H7 (cell line): ENCODE measurements around the gene RBM33. TPM values are rescaled to one million over a fixed set of nuclear protein-coding genes. Genes with fewer than 3 reads are reported as not detected.

Experiments used
- DNase-seq: peaks from one replicate; pipeline ENCODE4 v3.0.0; 2012
- H3K27me3 ChIP-seq: 2 replicates; pipeline ENCODE4 v1.6.0; 2011; ENCODE audit warnings: mild to moderate bottlenecking, low read length; ENCODE audit not compliant: control insufficient read depth, insufficient read depth
- H3K36me3 ChIP-seq: replicated peaks from 2 replicates; pipeline ENCODE4 v1.5.1; 2011; ENCODE audit warnings: low read length; ENCODE audit not compliant: control insufficient read depth, insufficient read depth
- H3K4me3 ChIP-seq: 2 replicates; pipeline ENCODE4 v1.5.1; 2011; ENCODE audit warnings: low read depth, mild to moderate bottlenecking, control low read depth, low read length, moderate library complexity; ENCODE audit not compliant: insufficient read depth
- total RNA-seq: library from RNA; depleted of rRNA; stranded (reverse); fragments of >200 nt; shearing (Covaris generic); gene quantifications from 2 replicates; pipeline ENCODE4 v1.2.3, GENCODE V29; 2014

The RBM33 gene
- total RNA-seq, 1 experiment from 2014 or later: 15.4 TPM

DNA sequence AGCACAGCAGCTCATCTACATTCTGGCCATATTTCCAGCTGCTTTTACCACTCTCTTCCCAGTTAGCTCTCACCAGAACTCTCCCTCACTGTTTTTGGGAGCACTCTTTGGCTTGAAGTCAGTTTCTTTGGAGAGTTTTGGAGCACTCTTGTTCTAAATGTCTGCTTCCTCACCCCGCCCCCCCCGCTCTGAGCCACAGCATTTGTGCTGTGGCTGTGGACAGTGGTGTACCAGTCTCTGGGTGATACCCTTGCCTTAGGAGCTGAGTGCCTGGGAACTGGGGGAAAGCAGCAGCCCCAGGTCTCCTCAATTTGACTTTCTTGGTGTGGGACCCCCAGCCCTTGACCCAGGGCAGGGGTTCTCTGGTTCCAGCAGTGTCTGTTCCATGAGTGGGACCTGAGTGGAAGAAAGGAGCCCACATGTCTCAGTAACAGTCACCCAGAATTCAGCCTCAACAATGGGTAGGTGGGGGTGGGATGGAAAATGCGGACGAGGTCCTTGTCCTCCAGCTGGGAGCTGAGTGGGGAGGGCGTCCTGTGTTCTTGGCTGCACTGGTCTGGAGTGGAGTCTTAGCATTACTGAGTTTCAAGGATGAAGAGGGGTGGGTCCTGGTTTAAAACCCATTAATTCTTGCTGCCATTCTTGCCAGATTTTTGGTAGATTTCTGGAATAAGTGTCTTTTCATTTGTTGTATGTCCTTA, 18.0 kb downstream of the RBM33 start:
- H3K36me3 ChIP-seq: no peaks in the 10 kb centered on the region
- DNase-seq: peak; percentile 23

DNA sequence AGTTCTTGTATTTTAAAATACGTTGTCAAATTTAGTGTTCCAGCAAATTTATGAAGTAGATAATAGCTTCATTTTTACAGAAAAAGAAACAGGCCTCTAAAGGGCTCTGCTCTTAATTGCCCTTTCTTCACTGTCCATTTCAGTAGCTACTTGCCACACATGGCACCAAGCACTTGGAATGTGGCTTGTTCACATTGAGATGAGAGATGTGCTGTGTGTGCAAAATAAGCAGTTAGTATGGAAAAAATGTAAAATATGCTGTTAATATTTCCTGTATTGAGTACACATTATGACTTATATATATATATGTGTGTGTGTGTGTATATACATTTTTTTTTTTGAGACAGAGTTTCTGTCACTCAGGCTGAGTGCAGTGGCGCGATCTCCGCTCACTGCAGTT, 19.5 kb downstream of the RBM33 start:
- DNase-seq: no peak
- Histone ChIP-seq H3K27me3 (no peaks in the 10 kb centered on the region), H3K36me3 (no peaks in the 10 kb centered on the region), H3K4me3 (no peak overlapping the region)

More for the DNA sequence above, 18.0 kb downstream of the RBM33 start:
- H3K27me3 ChIP-seq: no peaks in the 10 kb centered on the region
- H3K4me3 ChIP-seq: no peak overlapping the region

DNA sequence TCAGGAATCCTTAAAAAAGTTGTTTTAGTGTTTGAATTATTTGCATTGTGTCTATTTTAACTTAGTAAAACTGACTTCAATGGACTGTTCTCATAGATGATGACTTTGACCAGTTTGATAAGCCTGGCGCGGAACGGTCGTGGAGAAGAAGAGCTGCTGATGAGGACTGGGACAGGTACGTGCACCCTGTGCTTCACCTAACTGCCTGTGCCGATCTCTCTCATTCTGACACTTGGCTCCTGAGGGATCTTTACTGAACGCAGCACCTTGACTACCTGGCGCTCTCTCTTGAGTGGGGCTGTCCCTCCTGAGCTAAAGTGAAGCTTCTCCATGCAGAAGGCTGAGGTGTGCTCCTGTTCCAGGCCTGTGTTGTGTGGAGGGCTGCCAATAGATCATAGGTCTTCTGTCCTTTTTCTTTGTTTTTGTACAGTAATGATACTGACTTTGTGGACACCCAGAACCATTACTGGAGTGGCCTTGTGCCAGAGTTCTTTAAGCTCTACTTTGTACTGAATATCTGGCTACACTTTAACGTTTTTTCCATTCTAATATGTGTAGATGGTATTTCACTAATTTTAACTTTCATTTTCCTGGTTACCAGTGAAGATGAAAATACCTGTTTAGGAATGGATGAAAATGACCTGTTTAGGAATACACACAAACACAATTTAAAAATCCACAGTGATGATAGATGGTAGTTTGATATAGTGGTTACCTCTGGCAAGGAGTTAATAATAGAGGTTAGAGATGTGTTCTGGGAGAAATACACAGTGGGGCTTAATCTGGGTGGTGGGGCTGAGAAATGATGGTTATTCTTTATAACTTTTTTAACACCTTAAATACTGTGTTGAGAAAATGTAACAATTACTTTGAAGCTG, 20.9 kb downstream of the RBM33 start:
- no peak for DNase-seq
- Histone ChIP-seq H3K36me3 (no peaks in the 10 kb centered on the region; the same call in 1 of the 2 replicates), H3K4me3 (no peak overlapping the region)

DNA sequence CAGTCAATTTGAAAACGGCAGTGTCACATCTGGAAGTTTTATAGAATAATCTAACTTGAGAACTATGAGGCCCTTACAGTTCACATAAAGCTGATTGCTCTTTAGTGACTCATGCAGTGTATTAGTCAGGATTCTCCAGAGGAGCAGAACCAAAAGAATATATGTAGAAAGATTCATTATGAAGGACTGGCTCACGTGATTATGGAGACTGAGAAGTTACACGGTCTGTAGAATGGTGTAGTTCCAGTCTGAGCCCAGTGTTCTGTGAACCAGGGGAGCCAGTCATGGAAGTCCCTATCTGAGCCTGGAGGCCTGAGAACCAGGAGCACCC, 21.5 kb downstream of the RBM33 start:
- H3K27me3 ChIP-seq: no peaks in the 10 kb centered on the region
- DNase-seq: no peak
- no peaks in the 10 kb centered on the region; the same call in 1 of the 2 replicates for H3K36me3 ChIP-seq
- H3K4me3 ChIP-seq: no peak overlapping the region

More for the DNA sequence above, 20.9 kb downstream of the RBM33 start:
- no peaks in the 10 kb centered on the region for H3K27me3 ChIP-seq

DNA sequence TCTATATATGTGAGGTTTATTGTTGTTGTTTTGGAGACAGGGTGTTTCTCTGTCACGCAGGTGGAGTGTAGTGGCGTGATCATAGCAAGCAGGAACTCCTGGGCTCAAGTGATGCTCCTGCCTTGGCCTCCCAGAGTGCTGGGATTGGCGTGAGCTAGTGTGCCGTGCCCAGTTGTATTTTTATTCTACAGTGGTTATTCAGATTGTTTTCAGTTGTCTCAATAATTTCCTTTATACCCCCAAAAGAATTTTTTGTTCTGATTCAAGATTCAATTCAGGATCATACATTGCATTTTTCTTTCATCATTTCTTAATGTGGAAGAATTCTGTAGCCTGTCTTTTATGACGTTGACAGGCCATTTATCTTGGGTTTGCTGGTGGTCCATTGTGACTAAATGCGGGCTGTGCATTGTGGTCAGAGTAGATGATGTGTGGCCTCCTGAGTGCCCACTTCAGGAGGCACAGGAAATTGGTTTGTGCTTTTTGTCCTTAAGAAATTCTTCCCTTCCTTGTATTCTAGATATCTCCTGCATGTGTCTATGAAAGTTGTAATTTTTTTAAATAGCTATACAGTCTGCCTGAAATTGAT, 22.9 kb downstream of the RBM33 start:
- no peaks in the 10 kb centered on the region; the same call in 1 of the 2 replicates for H3K36me3 ChIP-seq
- DNase-seq: no peak
- H3K4me3 ChIP-seq: no peak overlapping the region
- no peaks in the 10 kb centered on the region for H3K27me3 ChIP-seq

DNA sequence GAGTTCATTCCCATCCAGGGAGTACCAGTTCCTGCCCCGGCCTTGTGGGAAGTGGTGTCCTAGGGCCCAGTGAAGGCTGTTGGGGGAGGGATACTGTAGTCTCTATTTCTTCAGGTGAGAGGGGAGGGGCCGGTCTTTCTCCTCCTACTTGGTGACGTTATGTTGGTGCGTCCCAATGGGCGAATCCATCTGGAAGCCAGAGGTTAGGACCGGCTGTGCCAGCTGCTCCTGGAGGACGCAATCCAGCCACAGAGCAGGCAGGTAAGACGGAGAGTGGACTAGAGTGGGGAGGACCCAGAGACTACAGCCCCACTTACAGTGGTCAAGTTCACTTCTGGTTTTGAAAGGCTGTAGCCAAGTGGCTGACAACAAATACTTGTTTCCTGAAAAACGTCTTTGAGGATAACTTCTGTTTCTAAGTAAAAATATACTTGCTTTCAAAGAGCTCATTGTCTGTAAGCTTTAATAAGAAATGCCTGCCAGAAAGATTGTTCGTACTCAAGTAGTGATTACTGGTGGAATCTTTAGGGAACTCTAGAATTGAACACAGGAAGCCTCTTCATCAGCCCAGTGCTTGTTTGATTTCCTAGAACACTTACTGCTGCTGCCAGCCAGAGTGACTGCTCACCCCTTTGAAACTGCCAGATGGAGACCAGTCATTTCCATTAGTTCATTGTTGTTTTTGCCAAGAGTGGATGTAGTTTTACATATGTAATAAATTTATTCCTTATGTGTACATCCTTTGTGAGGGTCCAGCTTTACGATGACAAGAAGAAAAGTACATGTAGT, 25.4 kb downstream of the RBM33 start:
- DNase-seq: peak; percentile 43
- no peaks in the 10 kb centered on the region; the same call in 1 of the 2 replicates for H3K36me3 ChIP-seq

DNA sequence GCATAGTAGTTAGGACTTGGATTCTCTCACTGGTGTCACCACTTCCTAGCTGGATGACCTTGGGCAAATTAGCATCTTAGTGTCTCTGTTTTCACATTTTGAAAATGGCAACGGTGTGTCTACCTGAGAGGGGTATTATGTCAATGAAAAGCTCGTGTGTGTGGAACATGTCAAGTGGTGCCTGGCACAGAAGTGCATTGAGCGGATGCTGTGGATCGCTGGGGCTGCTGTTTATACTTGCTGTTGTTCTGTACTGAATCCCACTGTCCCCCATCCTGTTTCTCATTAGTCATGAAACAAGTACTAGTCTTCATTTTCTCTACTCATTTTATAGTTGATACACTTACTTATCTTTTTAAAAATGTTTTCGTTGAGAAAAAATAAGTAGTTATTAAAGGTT, 26.1 kb downstream of the RBM33 start:
- Histone ChIP-seq H3K36me3 (no peaks in the 10 kb centered on the region; the same call in 1 of the 2 replicates), H3K4me3 (no peak overlapping the region), H3K27me3 (no peaks in the 10 kb centered on the region)
- DNase-seq: no peak

More for the DNA sequence above, 25.4 kb downstream of the RBM33 start:
- Histone ChIP-seq H3K27me3 (no peaks in the 10 kb centered on the region), H3K4me3 (no peak overlapping the region)

DNA sequence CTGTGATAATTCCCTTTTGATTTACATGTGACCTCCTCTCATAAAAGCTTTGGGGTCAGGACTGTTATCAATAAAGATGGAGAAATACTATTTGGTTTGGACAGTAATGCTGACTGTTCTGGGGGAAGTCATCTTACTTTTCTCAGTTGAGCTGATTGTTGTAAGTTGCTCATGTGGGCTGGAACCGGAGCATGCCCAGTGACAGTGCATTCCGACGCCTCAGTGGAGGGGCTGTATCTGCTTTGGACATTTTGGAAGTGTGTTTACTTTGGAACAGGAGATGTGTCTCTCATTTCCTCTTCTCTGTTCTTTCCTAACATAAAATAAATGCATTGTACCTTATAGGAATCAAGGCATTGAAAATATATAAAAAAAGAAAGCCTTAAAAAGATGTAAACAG, 30.1 kb downstream of the RBM33 start:
- no peak for DNase-seq
- Histone ChIP-seq H3K27me3 (no peaks in the 10 kb centered on the region), H3K4me3 (no peak overlapping the region), H3K36me3 (peaks cover 1% of the 10 kb centered on the region; the same call in 1 of the 2 replicates)

DNA sequence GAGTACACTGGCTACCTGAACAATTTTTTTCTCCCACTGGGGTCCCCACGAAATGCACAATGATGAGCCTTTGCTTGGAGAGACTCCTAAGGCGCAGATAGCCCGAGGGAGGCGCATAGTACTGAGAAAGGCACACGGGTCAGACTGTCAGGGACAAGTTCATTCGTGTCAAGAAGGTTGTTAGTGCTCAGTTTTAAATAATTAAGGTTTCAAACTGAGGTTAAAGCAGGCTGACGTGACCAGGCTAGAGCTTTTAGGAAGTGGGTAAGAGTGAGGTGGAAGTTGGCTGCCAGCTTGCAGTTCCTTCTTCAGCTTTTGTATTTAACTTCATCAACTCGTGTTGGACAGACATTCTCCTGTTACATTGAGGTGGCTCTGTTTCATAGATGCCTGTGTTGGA, 31.6 kb downstream of the RBM33 start:
- H3K27me3 ChIP-seq: no peaks in the 10 kb centered on the region
- DNase-seq: no peak
- H3K4me3 ChIP-seq: no peak overlapping the region
- peaks cover 3% of the 10 kb centered on the region; the same call in 1 of the 2 replicates for H3K36me3 ChIP-seq

DNA sequence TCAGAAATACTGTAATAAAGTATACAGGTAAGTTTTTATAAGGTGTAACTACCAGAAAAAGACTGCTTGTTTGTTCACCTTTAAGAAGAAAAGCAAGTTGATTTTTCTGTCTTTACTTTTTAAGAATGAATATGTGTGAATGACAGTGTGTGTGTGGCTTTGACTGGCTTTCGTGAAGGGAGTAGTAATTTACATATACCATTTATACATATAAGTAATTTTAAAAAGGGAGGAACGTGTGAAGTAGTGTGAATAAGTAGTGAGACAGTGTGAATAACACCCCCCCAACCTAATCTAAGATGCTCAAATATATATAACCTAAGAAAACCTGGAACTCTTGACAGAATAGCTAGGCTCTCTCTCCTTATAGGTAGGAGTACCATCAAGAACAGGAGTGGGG, 33.2 kb downstream of the RBM33 start:
- DNase-seq: no peak
- Histone ChIP-seq H3K36me3 (peaks cover 3% of the 10 kb centered on the region; the same call in 1 of the 2 replicates), H3K27me3 (no peaks in the 10 kb centered on the region), H3K4me3 (no peak overlapping the region)

DNA sequence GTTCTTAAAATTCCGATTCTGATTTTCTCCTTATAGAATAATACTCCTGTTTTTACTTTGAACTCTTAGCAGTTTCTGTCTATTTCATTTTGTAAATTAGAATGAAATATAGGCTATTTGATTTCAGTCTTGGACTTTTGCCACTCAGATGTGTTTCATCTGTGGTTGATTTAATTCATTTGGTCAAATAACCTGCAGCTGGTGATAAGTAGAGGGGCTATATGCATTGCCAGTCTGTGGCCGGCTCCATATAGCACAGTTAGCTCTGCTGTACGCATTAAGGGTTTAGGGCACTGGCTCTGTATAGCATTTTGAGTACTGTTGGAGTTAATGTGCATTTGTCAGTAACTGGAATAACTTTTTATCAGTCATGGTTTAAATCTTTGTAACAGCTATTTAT, 35.7 kb downstream of the RBM33 start:
- peaks cover 3% of the 10 kb centered on the region; the same call in 1 of the 2 replicates for H3K36me3 ChIP-seq
- H3K27me3 ChIP-seq: no peaks in the 10 kb centered on the region
- H3K4me3 ChIP-seq: no peak overlapping the region
- DNase-seq: no peak

DNA sequence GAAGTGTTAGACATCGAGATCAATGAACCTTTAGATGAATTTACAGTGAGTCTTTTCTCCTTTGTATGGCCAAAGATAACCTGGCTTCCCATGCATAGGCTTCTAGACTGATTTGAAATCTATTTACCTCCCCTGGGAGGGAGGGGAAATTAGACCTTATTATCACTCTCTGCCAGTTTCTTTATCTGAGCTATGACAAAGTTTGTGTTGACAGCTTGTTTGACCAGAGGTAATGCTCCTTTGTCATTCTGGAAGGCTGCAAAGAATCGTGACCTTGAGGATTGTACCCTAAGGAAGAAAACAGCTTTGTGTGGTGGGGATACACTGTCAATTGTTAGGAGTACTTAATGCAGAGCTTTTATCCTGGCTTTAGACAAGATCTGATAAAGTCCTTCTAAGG, 36.4 kb downstream of the RBM33 start:
- H3K4me3 ChIP-seq: no peak overlapping the region
- peaks cover 3% of the 10 kb centered on the region; the same call in 1 of the 2 replicates for H3K36me3 ChIP-seq
- H3K27me3 ChIP-seq: no peaks in the 10 kb centered on the region
- no peak for DNase-seq

DNA sequence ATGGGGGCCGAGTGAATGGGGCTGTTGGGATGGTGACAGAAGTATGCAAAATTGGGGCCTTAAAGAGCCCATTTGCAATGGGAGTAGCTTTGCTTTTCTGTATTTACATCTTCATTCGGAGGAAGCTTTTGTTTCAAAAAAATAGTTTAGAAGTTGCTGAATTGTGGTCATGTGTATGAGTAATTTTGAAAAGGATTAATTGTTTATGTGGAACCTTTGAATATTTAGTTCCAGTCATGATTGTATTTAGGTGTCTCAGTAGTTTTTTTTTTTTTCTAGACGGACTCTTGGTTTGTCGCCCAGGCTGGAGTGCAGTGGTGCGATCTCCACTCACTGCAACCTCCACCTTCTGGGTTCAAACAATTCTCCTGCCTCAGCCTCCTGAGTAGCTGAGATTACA, 37.2 kb downstream of the RBM33 start:
- no peak for DNase-seq
- Histone ChIP-seq H3K36me3 (peaks cover 3% of the 10 kb centered on the region; the same call in 1 of the 2 replicates), H3K4me3 (no peak overlapping the region), H3K27me3 (no peaks in the 10 kb centered on the region)

DNA sequence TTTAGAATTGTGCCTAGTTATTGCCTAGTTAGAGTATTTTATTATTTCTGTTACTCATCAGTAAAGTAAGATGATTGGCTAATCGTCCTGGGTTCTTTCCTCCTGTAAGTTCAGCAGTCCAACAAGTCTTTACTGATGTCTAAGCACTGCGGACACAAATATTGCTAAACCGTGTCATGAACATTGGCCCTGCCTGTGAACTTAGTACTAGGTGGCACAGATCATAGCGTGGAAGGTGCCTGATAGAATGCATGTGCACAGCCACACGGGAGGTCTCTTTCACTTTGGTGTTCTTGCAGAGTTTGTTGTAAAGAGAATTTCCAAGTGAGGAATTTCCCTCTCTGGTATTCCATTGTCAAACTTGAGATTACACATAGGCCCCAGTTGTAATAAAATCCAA, 38.0 kb downstream of the RBM33 start:
- no peak for DNase-seq
- Histone ChIP-seq H3K27me3 (no peaks in the 10 kb centered on the region), H3K4me3 (no peak overlapping the region), H3K36me3 (peaks cover 3% of the 10 kb centered on the region; the same call in 1 of the 2 replicates)
